Fibroblast of upper back skin (primary cell): ENCODE measurements around the gene IKZF5.
A peak's percentile ranks its signal among the peaks of the same experiment; 100 is the strongest.

ENCODE experiments used
- DNase-seq: peaks from one replicate; pipeline ENCODE4 v3.0.0-alpha.2; 2013

The IKZF5 gene

GRCh38 chr10:123014772-123015171 lies 6.2 kb upstream of the IKZF5 start:
- DNase-seq = no peak

GRCh38 chr10:123013456-123014419 lies 5.1 kb upstream of the IKZF5 start:
- DNase-seq = no peak

- DNase-seq = no peak
Observed at GRCh38 chr10:123011987-123012386, 3.4 kb upstream of the IKZF5 start.

GRCh38 chr10:123009105-123009820 lies 668 bp upstream of the IKZF5 start:
- DNase-seq = no peak

- peak; percentile 11 for DNase-seq
Observed at GRCh38 chr10:123007558-123008354, 839 bp downstream of the IKZF5 start.

GRCh38 chr10:123004298-123004697 lies 4.3 kb downstream of the IKZF5 start:
- no peak for DNase-seq

- no peak for DNase-seq
Observed at GRCh38 chr10:123001370-123001769, 7.2 kb downstream of the IKZF5 start.

- no peak for DNase-seq
Observed at GRCh38 chr10:123000155-123000554, 8.4 kb downstream of the IKZF5 start.

GRCh38 chr10:122999347-122999746 lies 9.2 kb downstream of the IKZF5 start:
- no peak for DNase-seq

GRCh38 chr10:122998934-122999333 lies 9.7 kb downstream of the IKZF5 start:
- DNase-seq = no peak

GRCh38 chr10:122998360-122998917 lies 10.2 kb downstream of the IKZF5 start:
- no peak for DNase-seq

GRCh38 chr10:122997864-122998263 lies 10.7 kb downstream of the IKZF5 start:
- no peak for DNase-seq

- no peak for DNase-seq
Observed at GRCh38 chr10:122995936-122996335, 12.7 kb downstream of the IKZF5 start.

GRCh38 chr10:122993797-122994336 lies 14.7 kb downstream of the IKZF5 start:
- DNase-seq = no peak

GRCh38 chr10:122992031-122992585 lies 16.5 kb downstream of the IKZF5 start:
- DNase-seq = no peak

GRCh38 chr10:122990278-122990677 lies 18.3 kb downstream of the IKZF5 start:
- no peak for DNase-seq

- DNase-seq = peak; percentile 43
Observed at GRCh38 chr10:122988501-122988900, 20.1 kb downstream of the IKZF5 start.

GRCh38 chr10:122986335-122986734 lies 22.3 kb downstream of the IKZF5 start:
- DNase-seq = no peak

- no peak for DNase-seq
Observed at GRCh38 chr10:122984708-122985107, 23.9 kb downstream of the IKZF5 start.

- no peak for DNase-seq
Observed at GRCh38 chr10:122983898-122984297, 24.7 kb downstream of the IKZF5 start.

GRCh38 chr10:122981066-122981464 lies 27.5 kb downstream of the IKZF5 start:
- peak; percentile 41 for DNase-seq
